Tibial nerve (tissue), 4 donors: ENCODE measurements around the gene BATF.

Source experiments
- EP300 ChIP-seq, 2 donors: sonication (generic); formaldehyde crosslinking; IDR thresholded peaks; one replicate each; pipeline ENCODE4 v1.6.1; 2017; ENCODE audit warnings: antibody characterized with exemption in 2 of 2, mild to moderate bottlenecking in 1 of 2
- POLR2A ChIP-seq, 2 donors: fragments of 450-650 bp; IDR thresholded peaks; one replicate each; pipeline ENCODE4 v1.6.1; 2017; ENCODE audit warnings: antibody characterized with exemption in 2 of 2, mild to moderate bottlenecking in 2 of 2, moderate library complexity in 2 of 2
- TF ChIP-seq, protein P1 (sequence below), 5 experiments: fragments of 200-600 bp in 3 of 5; fragments of 450-650 bp in 2 of 5; sonication (generic) in 3 of 5; IDR thresholded peaks; one replicate each; pipeline ENCODE4 v1.5.1; 2016 to 2019; ENCODE audit warnings: antibody characterized with exemption in 5 of 5, mild to moderate bottlenecking in 3 of 5, moderate library complexity in 2 of 5

DNA sequence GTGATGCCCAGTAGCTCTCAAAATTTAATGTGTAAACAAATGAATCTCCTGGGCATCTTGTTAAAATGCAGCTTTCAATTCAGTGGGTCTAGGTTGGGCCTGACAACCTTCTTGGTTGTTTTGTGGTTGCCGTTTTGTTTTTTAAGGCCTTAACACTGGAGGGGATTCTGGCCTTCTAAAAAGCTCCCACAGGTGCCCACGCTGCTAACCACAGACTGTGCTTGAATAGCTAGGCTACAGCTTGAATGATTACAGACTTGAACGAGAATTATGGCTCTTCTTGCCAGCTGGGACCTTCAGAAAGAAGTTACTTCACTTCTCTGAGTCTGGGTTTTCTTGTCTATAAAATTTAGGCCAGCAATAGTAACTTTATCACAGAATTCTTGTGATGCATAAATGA lies 54.8 kb downstream of the BATF start:
- no peak for TF ChIP-seq POLR2A (IDR thresholded peaks at IDR 0.05)
- TF ChIP-seq, protein P1, sequence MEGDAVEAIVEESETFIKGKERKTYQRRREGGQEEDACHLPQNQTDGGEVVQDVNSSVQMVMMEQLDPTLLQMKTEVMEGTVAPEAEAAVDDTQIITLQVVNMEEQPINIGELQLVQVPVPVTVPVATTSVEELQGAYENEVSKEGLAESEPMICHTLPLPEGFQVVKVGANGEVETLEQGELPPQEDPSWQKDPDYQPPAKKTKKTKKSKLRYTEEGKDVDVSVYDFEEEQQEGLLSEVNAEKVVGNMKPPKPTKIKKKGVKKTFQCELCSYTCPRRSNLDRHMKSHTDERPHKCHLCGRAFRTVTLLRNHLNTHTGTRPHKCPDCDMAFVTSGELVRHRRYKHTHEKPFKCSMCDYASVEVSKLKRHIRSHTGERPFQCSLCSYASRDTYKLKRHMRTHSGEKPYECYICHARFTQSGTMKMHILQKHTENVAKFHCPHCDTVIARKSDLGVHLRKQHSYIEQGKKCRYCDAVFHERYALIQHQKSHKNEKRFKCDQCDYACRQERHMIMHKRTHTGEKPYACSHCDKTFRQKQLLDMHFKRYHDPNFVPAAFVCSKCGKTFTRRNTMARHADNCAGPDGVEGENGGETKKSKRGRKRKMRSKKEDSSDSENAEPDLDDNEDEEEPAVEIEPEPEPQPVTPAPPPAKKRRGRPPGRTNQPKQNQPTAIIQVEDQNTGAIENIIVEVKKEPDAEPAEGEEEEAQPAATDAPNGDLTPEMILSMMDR (IDR thresholded peaks at IDR 0.05), result no peak
- TF ChIP-seq EP300 (IDR thresholded peaks at IDR 0.05), result no peak
